NCI-H2081 treated with DMSO at 0.1 percent for 48 hours (cell line): ENCODE results near the gene RPH3AL.
"Not testable (repeated sequence)": the region's sequence is repeated elsewhere in the genome, so short reads cannot be mapped to it uniquely, and the experiment has no call there.

Experiments
- DNase-seq: peaks from one replicate; lab custom pipeline; 2025; lab: John Stamatoyannopoulos, UW

The RPH3AL gene

DNA sequence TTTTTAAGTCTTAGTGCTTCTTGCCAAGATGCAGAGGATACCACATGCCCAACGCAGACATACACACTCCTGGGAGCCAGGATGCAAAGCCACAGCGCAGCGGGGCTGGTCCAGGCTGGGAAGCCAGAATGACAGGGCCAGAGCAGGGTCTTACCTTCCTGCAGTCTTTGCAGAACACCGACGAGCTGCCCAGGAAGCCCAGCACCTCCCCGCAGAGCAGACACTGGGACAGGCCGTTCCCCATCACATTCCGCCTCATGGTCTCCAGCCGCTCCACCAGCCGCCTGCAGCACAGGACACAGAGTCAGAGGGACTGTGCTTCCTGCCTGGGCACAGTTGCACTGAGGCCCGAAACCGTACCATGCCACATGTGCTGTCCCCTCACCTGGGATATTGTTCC, 33.3 kb downstream of the RPH3AL start:
- no peak for DNase-seq

DNA sequence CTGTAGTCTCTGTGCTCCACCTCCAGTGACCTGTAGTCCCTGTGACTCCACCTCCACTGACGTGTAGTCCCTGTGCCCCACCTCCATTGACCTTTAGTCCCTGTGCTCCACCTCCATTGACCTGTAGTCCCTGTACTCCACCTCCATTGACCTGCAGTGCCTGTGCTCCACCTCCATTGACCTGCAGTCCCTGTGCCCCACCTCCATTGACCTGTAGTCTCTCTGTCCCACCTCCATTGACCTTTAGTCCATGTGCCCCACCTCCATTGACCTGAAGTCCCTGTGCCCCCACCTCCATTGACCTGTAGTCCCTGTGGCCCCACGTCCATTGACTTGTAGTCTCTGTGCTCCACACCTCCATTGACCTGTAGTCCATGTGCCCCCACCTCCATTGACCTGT, 35.5 kb downstream of the RPH3AL start:
- DNase-seq: not testable (repeated sequence)

DNA sequence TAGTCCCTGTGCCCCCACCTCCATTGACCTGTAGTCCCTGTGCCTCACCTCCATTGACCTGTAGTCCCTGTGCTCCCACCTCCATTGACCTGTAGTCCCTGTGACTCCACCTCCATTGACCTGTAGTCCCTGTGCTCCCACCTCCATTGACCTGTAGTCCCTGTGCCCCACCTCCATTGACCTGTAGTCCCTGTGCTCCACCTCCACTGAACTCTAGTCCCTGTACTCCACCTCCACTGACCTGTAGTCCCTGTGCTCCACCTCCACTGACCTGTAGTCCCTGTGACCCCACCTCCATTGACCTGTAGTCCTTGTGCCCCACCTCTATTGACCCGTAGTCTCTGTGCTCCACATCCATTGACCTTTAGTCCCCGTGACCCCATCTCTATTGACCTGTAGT, 37.2 kb downstream of the RPH3AL start:
- not testable (repeated sequence) for DNase-seq

DNA sequence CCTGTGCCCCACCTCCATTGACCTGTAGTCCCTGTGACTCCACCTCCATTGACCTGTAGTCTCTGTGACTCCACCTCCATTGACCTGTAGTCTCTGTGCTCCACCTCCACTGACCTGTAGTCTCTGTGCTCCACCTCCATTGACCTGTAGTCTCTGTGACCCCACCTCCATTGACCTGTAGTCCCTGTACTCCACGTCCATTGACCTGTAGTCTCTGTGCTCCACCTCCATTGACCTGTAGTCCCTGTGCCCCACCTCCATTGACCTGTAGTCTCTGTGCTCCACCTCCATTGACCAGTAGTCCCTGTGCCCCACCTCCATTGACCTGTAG, 38.0 kb downstream of the RPH3AL start:
- DNase-seq: not testable (repeated sequence)

DNA sequence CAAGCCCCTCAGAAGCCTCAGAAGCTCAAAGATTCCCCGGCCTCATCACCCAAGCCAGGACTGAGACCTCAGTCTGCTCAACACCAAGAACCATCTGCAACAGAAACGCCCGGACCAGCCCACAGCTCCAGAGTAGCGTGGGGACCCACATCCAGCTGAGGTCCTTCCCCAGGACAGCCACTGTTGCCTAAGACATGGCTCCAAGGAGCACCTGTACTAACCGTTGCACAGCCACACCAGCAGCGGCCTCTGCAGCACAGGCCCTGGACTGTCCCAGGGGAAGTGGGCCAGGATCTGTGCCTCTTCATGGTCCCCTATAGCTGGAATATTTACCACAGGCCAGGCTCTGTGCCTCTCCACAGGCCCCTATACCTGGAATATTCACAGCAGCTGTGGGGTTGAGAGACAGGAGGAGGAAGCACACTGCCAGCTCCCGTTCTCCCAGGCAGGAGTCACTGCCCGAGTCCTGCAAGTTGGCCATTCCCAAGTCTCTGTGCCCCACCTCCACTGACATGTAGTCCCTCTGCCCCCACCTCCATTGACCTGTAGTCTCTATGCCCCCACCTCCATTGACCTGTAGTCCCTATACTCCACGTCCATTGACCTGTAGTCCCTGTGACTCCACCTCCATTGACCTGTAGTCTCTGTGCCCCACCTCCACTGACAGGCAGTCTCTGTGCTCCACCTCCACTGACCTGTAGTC, 38.5 kb downstream of the RPH3AL start:
- DNase-seq: no peak

DNA sequence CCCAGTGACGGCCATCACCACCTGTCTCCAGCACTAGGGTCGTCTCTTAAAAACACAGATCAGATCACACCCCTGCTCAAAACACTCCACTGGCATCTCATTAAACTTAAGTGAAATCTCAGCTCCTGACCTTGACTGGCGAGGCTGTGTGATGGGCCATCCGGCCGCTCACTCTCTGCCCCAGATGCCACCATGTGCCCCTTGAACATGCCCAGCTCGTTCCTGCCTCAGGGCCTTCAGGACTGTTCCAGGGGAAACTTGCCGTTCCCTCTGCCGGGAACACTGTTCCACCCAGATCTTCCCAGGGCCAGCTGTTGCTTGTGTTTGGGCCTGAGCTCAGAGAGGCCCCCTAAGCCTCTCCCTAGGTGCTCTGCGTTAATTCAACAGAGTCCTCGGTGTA, 39.4 kb downstream of the RPH3AL start:
- DNase-seq: no peak

DNA sequence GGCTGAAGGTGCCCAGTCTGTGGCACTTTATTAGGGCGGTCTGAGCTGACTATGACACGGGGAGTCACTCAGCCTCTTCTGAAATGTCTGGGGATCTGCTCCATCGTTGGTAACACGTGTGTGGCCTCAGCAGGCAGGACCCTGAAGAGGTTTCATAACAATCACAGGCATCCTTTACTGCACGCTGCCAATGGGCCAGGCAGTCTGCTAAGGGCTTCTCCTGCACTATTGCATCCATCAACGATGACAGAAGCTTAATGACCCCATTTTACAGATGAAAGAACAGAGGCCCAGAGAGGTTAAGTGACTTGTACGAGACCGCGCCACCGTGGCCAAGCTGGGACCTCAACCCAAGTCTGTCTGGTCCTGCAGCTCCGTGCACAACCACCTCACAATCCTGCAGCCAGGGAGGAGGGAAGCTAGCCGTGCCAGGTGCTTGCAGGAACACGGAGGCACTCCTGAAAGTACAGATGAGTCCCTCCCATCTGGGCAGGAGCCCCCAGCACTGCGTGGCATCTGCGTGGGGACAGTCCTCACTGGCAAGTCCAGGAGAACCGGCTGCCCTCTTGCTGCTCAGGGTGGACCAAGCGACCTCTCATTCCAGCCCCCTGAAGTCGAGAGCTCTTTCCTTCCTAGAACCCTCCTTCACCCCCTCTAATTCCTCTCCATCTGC, 40.0 kb downstream of the RPH3AL start:
- no peak for DNase-seq

DNA sequence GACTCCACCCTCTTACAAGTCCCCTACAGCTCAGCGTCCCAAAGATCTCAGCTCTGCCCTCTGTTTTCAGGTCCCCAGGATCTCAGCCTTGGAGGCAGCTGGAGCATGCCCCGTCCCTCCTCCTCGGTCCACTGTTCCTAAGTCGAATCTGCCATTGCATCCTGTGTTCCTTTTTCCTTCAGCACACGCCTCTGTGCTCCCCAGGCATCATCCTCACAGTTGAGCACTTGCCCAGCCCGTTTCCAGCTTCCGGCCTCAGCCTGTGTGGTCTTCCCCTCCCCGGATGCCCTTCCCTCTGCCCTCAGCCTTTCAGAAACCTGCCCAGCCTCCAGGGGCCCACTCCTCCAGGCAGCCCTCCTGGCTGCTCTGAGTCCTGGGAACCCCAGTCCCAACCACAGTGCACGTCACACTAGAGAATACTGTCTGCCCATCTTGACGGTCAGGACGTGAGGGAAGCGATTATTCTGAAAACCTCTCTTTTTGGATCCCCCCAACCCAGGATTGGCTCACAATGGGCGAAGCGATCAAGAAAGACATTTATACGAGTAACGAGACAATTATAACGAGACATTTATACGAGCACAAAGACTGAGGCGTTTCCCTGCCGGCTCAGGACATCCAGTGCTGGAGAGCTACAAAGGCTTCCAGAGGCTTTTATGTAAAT, 41.4 kb downstream of the RPH3AL start:
- DNase-seq: no peak

DNA sequence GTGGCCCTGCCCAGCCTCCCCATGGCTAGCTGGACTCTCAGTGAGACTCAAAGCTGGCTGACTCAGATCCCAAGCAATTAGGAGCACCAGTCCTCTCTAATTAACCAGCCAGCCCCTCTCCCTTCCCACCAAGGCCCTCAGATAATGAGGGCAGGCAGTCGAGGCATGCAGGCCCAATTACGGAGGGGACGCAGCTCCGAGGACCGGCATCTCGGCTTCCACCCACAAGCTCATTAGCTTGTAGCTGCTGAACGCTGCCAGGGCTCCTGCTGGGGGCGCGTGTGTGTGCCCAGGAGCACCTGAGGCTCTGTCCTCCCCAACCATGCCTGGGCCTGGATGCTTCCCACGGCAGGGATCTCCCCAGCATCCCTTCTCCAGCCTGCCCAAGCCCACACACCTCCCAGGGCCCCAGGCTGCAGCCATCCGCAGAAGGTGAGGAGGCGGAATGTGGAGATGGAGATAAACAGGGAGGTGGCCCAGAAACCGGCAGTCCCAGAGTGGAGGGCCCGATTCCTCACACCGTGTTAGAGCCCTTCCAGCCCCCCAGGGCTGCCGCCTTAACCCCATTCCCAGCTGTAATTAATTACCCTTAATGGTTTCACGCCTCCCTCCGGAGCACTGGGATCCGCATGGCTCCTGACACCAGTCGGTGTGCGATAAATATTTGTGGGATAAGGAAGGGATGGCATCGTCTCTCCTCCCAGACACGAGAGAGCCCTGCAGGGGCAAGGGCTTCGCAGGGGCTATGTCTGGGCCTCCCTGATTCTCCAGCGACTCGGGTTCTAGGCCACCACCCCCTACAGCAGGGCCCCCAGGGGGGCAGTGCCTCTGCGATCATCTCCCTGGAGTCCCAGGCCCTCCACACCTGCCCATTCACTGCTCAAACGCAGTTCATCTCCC, 42.2 kb downstream of the RPH3AL start:
- no peak for DNase-seq

DNA sequence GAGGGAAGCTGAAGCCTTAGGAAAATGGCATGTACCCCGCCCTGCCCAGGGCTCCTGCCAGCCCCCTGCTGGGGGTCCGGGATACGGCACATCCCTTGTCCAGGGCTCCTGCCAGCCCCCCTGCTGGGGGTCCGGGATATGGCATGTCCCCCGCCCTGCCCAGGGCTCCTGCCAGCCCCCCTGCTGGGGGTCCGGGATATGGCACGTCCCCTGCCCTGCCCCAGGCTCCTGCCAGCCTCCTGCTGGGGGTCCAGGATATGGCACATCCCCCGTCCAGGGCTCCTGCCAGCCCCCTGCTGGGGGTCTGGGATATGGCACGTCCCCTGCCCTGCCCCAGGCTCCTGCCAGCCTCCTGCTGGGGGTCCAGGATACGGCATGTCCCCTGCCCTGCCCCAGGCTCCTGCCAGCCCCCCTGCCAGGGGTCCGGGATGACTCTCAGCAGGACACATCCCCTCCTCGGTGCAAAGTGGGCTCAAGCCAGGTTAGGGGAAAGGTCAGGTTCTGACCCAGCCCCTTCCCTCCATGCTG, 43.2 kb downstream of the RPH3AL start:
- DNase-seq: no peak

DNA sequence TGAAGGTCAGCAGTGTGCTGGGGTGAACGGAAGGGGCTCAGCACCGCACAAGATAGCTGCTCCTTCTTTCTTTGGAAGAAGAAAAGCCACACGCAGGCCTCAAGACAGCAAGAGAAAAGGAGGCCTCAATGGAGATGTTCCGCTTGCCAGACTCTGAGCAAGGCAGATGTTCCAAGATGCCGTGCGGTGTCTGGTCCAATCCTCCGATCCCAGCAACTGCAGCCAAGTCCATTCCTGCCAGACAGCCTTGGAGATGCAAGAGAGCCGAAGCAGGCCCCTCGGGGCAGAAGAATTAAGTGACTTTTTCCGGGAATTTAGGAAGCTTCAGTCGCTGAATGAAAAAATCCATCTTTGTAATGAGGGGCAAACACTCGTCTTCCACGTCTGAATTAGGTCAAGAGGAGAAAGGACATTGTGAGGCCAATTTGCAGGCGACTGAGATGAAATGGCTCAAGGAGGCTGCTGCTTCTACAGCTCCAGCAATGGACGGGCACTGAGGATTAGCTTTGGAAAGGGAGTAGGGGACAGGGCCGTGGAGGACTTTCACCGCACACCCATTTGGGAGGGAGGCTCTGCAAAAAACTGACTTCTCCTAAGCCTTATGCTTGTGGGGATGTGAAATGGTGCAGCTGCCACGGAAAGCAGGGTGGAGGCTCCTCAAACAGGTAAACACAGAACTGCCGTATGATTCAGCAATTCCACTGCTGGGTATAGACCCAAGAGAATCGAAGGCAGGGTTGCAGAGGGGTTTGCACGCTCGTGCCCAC, 44.7 kb downstream of the RPH3AL start:
- no peak for DNase-seq

DNA sequence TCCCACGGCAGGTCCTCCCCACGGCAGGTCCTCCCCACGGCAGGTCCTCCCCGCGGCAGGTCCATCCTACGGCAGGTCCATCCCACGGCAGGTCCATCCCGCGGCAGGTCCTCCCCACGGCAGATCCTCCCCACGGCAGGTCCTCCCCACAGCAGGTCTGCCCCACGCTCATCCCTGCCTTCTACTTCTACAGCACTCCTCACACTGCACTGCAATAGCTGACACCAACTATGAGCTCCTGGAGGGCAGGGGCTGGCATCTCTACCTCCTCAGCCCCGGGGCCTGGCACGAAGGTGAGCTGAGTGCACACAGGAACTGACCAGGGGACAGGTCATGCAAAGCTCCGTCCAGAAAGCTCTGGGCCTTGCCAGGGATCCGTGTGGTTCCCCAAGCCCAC, 45.3 kb downstream of the RPH3AL start:
- DNase-seq: no peak

DNA sequence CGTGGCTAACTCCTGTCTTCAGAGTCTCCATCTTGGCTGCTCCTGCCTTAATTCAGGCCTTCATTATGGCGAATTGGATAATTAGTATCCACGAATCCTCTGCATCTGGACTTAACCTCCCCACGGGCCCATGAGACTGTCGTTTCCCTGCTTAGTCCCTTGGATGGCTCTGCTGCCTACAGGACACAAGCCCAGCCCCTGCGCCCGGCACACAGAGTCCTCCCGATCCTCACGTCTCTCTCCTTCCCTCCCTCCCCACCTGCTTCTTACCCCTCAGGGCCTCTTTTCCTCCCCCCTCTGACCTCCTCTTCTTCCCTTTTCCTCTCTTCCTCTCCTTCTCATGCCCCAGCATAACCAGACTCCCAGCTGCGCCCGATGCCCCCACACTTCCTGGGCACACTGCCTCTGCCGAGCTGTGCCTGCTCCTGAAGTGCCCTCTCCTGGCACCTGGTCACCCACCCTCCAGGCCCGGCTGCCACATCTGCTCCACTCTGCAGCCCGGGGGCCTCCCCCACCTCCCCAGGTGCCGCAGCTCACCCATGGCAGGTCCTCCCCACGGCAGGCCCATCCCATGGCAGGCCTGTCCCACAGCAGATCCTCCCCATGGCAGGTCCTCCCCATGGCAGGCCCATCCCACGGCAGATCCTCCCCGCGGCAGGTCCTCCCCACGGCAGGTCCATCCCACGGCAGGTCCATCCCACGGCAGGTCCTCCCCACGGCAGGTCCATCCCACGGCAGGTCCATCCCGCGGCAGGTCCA, 45.9 kb downstream of the RPH3AL start:
- DNase-seq: no peak

DNA sequence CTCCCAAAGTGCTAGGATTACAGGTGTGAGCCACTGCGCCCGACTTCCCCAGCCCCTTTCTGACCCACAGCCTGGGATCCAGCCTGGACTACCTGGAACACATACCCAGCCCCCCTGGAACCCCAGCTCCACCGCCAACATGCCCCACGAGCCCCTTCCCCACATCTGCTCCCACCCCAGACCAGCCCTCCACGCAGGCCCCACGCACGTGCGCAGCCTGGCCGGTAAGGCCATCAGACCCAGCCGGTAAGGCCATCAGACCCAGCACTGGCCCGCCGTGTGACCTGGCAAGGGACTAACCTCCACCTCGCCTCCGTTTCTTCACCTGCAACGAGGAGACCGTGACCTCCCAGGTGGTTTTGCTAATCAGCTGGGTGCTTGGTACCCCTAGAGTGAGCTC, 46.5 kb downstream of the RPH3AL start:
- no peak for DNase-seq

DNA sequence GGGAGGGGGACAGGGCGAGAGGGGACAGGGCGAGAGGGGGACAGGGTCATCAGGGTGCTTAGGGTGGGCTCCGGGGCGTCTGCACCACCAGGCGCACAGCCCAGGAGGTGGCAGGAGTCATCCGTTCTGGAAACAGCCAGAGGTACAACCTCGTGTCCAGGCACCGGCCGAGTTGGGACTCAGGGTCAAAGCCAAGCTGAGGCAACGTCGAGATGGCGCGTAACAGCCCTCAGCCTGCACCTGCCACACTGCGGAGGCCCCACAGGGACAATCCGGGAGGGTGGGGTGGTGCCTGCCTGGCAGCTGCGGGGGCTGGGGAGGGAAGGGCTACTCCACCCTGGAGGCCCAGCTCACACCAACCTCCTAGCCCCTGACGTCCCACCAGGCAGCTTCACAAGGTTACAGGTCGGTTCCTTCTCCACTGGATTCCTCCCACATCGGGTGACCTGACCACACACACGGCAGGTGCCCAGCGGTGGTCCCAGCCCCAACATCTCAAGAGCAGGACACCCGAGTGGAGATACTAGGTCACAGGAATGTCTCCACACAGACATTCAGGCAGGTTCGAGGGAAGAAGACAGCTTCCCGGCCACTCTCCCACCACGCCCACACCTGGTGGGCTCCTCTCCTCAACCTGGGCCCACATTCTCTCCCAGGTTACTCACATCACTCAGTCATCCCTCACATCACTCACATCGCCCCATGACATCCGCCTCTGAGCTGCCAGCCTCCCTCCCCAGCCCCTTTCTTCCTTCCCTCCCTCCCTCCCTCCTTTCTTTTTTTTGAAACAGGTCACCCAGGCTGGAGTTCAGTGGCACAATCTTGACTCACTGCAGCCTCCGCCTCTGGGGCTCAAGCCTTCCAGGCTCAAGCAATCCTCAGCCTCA, 47.3 kb downstream of the RPH3AL start:
- no peak for DNase-seq

DNA sequence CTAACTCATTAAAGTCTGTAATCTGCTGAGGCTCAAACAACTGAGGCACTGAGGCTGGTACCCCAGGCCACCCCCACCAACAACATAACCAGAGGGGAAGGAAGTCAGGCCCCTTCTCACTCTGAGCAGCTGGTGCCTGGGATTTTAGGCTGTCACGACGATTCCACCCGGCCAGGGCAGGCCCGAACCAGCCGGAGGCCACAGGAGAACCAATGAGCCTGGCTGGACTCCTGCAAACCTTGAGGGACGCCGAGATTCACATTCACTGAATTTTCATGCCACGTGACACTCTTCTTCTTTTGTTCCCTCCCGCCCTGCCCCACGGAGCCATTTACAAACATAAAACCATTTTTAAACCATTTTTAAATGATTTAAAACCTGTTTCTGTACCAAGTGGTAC, 48.1 kb downstream of the RPH3AL start:
- DNase-seq: no peak

DNA sequence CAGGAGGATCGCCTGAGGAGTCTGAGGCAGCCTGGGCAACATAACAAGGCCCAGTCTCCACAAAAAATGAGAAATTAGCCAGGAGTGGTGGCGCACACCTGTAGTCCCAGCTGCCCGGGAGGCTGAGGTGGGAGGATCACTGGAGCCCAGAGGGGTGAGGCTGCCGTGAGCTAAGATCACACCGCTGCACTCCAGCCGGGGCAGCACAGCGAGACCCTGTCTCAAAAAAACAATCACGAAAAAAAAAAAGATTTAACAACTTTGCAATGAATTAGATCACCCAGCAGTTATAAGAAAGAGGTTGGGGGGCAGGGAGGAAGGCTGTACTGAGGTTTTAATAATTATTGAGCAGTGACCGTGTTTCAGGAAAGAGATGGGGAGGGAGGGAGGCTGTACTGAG, 49.4 kb downstream of the RPH3AL start:
- DNase-seq: no peak

DNA sequence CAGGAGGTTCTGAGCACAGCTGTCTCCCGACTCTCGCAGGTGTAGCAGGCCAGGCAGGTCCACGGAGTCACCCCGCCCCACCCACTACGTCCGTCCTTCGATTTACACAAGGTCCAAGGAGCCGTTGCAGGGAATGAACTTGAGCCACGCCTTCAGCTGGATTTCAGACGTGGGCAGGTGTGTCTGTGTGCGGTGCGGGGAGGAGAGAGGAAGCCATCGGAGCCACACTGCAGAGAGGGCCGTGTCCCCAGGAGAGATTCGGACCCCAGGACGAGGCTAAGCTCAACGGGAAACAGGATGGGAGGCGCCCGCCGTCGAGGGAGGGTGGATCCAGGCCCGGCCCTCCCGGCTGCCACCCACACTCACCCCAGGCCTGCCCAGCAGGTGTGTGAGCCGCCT, 50.3 kb downstream of the RPH3AL start:
- no peak for DNase-seq

DNA sequence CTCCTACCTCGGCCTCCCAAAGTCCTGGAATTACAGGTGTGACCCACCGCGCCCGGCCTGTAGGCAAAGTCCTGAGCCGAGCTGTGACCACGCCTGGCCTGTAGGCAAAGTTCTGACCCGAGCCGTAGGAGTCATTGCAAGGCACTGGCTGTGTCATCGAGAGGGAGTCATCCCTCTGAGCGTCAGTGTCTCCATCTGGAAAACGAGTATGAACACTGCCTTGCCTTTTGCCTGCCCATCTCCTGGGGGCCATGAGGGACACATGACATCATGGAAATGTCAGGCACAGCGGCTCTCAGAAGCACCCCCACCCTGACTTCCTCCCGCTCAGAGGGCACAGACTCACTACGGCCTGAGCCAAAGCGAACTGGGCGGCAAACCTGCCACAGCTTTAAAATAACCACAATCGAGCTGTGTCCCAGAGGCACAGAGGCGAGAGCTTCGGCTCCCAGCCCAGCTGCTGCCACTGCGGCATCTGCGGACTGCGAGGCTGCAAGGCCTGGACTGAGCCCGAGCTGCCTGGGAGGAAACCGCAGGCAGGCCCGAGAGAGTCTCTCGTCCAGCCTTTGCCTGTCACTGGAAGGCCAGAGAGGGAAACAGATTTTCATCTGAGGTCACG, 50.8 kb downstream of the RPH3AL start:
- DNase-seq: no peak
